SK-N-SH (cell line): ENCODE measurements around the gene PRC1. TPM values are rescaled to one million over a fixed set of nuclear protein-coding genes. Genes with fewer than 3 reads are reported as not detected.

Experiments
- CTCF ChIA-PET: fragments of 300-600, 350-600 bp; formaldehyde crosslinking; extraction: SDS; loops from one replicate; lab custom pipeline; 2021; lab: Yijun Ruan, JAX
- POLR2A ChIA-PET: fragments of 350-600 bp; sonication (Branson Sonifier 250); formaldehyde crosslinking; extraction: SDS; loops from one replicate; lab custom pipeline; 2020; ENCODE audit warnings: antibody characterized with exemption, inconsistent platforms; lab: Yijun Ruan, JAX
- DNase-seq: peaks from one replicate; pipeline ENCODE4 v3.0.0; 2012
- H2AFZ ChIP-seq: fragments of 200-600 bp; sonication (generic); 2 replicates; pipeline ENCODE4 v1.8.1; 2016; ENCODE audit warnings: antibody characterized with exemption, mild to moderate bottlenecking, low read depth
- H3F3A ChIP-seq: fragments of 200-600 bp; sonication (generic); replicated peaks from 2 replicates; pipeline ENCODE3; 2016; ENCODE audit warnings: antibody characterized with exemption, mild to moderate bottlenecking; ENCODE audit not compliant: insufficient read depth
- H3K27ac ChIP-seq, 2 experiments: fragments of 200-500 bp in 1 of 2; fragments of 200-600 bp in 1 of 2; sonication (Bioruptor generic) in 1 of 2; sonication (generic), shearing (Covaris generic) in 1 of 2; 2 replicates each; pipeline versions ENCODE4 v1.5.1 to v1.6.1; 2014 to 2016; ENCODE audit warnings: low read depth in 2 of 2, inconsistent platforms in 1 of 2, low read length in 1 of 2, mild to moderate bottlenecking in 1 of 2, mixed read lengths in 1 of 2
- H3K27me3 ChIP-seq: fragments of 200-600 bp; sonication (generic), shearing (Covaris generic); 2 replicates; pipeline ENCODE4 v1.6.1; 2016; ENCODE audit warnings: mixed run types; ENCODE audit not compliant: insufficient read depth
- H3K36me3 ChIP-seq, 2 experiments: fragments of 200-500 bp in 1 of 2; fragments of 200-600 bp in 1 of 2; sonication (Bioruptor generic) in 1 of 2; sonication (generic) in 1 of 2; replicated peaks in 1 of 2; 2 replicates each; pipeline versions ENCODE3 to v1.5.1; 2014 to 2016; ENCODE audit warnings: low read length in 1 of 2, mild to moderate bottlenecking in 1 of 2; ENCODE audit not compliant: insufficient read depth in 2 of 2, control insufficient read depth in 1 of 2
- H3K4me1 ChIP-seq, 2 experiments: fragments of 200-500 bp in 1 of 2; fragments of 200-600 bp in 1 of 2; sonication (Bioruptor generic) in 1 of 2; sonication (generic), shearing (Covaris generic) in 1 of 2; 2 replicates each; pipeline versions ENCODE4 v1.5.1 to v1.6.1; 2014 to 2016; ENCODE audit warnings: low read depth in 1 of 2, low read length in 1 of 2, mixed run types in 1 of 2; ENCODE audit not compliant: insufficient read depth in 2 of 2, control insufficient read depth in 1 of 2
- H3K4me2 ChIP-seq: fragments of 200-600 bp; sonication (generic), shearing (Covaris generic); 2 replicates; pipeline ENCODE4 v1.6.1; 2017; ENCODE audit warnings: mixed run types
- H3K4me3 ChIP-seq, 2 experiments: fragments of 200-500 bp in 1 of 2; fragments of 200-600 bp in 1 of 2; sonication (Bioruptor generic) in 1 of 2; sonication (generic), shearing (Covaris generic) in 1 of 2; 2 replicates each; pipeline versions ENCODE4 v1.5.1 to v1.8.1; 2014 to 2016; ENCODE audit warnings: low read depth in 2 of 2, inconsistent platforms in 1 of 2, low read length in 1 of 2, mild to moderate bottlenecking in 1 of 2, mixed read lengths in 1 of 2, moderate library complexity in 1 of 2
- H3K79me2 ChIP-seq: fragments of 200-600 bp; sonication (generic); 2 replicates; pipeline ENCODE4 v1.8.1; 2017; ENCODE audit warnings: mild to moderate bottlenecking; ENCODE audit not compliant: insufficient read depth
- H3K9ac ChIP-seq: fragments of 200-600 bp; sonication (generic); 2 replicates; pipeline ENCODE4 v1.6.1; 2017; ENCODE audit warnings: mixed run types
- H3K9me2 ChIP-seq: fragments of 200-600 bp; sonication (generic); 2 replicates; pipeline ENCODE4 v1.6.1; 2017; ENCODE audit warnings: mixed run types
- H3K9me3 ChIP-seq: fragments of 200-600 bp; sonication (generic); 2 replicates; pipeline ENCODE4 v1.6.1; 2017; ENCODE audit warnings: mixed run types, mild to moderate bottlenecking, moderate library complexity
- H4K20me1 ChIP-seq: fragments of 200-600 bp; sonication (generic); 2 replicates; pipeline ENCODE4 v1.6.1; 2017; ENCODE audit warnings: mild to moderate bottlenecking, mixed run types; ENCODE audit not compliant: insufficient read depth
- CHD2 ChIP-seq: fragments of 150-350 bp; IDR thresholded peaks from 2 replicates; pipeline ENCODE4 v1.6.1; 2018; ENCODE audit warnings: low read length; ENCODE audit not compliant: partially characterized antibody
- EZH2phosphoT487 ChIP-seq: fragments of 200-600 bp; sonication (generic); IDR thresholded peaks from 2 replicates; pipeline ENCODE4 v1.6.1; 2017; ENCODE audit warnings: low read depth, mixed run types, mild to moderate bottlenecking, antibody characterized with exemption, moderate library complexity, borderline replicate concordance
- GATA2 ChIP-seq: sonication (generic); formaldehyde crosslinking; IDR thresholded peaks from 2 replicates; pipeline ENCODE4 v1.5.0; 2020; ENCODE audit warnings: mild to moderate bottlenecking, missing genetic modification reagents
- JUND ChIP-seq: IDR thresholded peaks from 2 replicates; pipeline ENCODE4 v1.4.0; 2012
- MEF2A ChIP-seq: IDR thresholded peaks from 2 replicates; pipeline ENCODE4 v1.4.0; 2012; ENCODE audit warnings: low read depth, borderline replicate concordance
- MXI1 ChIP-seq: IDR thresholded peaks from 2 replicates; pipeline ENCODE4 v1.6.1; 2012; ENCODE audit warnings: mild to moderate bottlenecking, low read depth, low read length, improper control_type of control experiment
- NRF1 ChIP-seq: IDR thresholded peaks from 2 replicates; pipeline ENCODE4 v1.6.1; 2012; ENCODE audit warnings: low read depth, mild to moderate bottlenecking, low read length
- POLR2AphosphoS5 ChIP-seq: IDR thresholded peaks from 2 replicates; pipeline ENCODE4 v1.6.1; 2012; ENCODE audit warnings: low read depth, low read length
- RFX5 ChIP-seq: IDR thresholded peaks from 2 replicates; pipeline ENCODE4 v1.6.1; 2012; ENCODE audit warnings: mild to moderate bottlenecking, improper control_type of control experiment, low read length
- RXRA ChIP-seq: IDR thresholded peaks from 2 replicates; pipeline ENCODE4 v1.4.0; 2012; ENCODE audit warnings: low read depth, mild to moderate bottlenecking, borderline replicate concordance
- SIN3A ChIP-seq: IDR thresholded peaks from 2 replicates; pipeline ENCODE4 v1.6.1; 2012; ENCODE audit warnings: low read depth, mild to moderate bottlenecking, low read length, moderate library complexity, borderline replicate concordance
- SMC3 ChIP-seq: IDR thresholded peaks from 2 replicates; pipeline ENCODE4 v1.6.1; 2012; ENCODE audit warnings: low read depth, low read length, improper control_type of control experiment
- TAF1 ChIP-seq: IDR thresholded peaks from 2 replicates; pipeline ENCODE4 v1.6.1; 2012; ENCODE audit warnings: low read depth, mild to moderate bottlenecking, low read length, moderate library complexity, borderline replicate concordance
- TEAD4 ChIP-seq: IDR thresholded peaks from 2 replicates; pipeline ENCODE4 v1.4.0; 2012; ENCODE audit warnings: mild to moderate bottlenecking, borderline replicate concordance; ENCODE audit not compliant: insufficient read depth
- YY1 ChIP-seq: IDR thresholded peaks from 2 replicates; pipeline ENCODE4 v1.4.0; 2012; ENCODE audit warnings: low read depth, mild to moderate bottlenecking
- WGBS: methylation state at CpG from one replicate; pipeline ENCODE4 v1.1.6; 2017; ENCODE audit warnings: low lambda C conversion rate; 5-methylcytosine and 5-hydroxymethylcytosine counted together
- polyA plus RNA-seq, 3 experiments: library from polyadenylated mRNA; depleted of rRNA; stranded (reverse); fragments of >200 nt; gene quantifications; 2 replicates each; pipeline ENCODE4 v1.2.3, GENCODE V29; 2012
- TF ChIP-seq, protein P1 (sequence below): IDR thresholded peaks from 2 replicates; pipeline ENCODE4; 2012
- TF ChIP-seq, protein P2 (sequence below): fragments of 150-350 bp; IDR thresholded peaks from 2 replicates; pipeline ENCODE4 v1.6.1; 2017; ENCODE audit warnings: antibody characterized with exemption, low read length, low read depth, borderline replicate concordance
- TF ChIP-seq, protein P3 (sequence below): IDR thresholded peaks from 2 replicates; pipeline ENCODE4 v1.4.0; 2012; ENCODE audit warnings: low read depth, borderline replicate concordance
- TF ChIP-seq, protein P4 (sequence below): fragments of 200-600 bp; sonication (generic); IDR thresholded peaks from 2 replicates; pipeline ENCODE4 v1.6.1; 2017; ENCODE audit warnings: antibody characterized with exemption, mild to moderate bottlenecking, moderate library complexity

The PRC1 gene
- polyA plus RNA-seq, 1 of the 3 experiments (the other 2 are of a cell fraction) = 125 TPM

DNA sequence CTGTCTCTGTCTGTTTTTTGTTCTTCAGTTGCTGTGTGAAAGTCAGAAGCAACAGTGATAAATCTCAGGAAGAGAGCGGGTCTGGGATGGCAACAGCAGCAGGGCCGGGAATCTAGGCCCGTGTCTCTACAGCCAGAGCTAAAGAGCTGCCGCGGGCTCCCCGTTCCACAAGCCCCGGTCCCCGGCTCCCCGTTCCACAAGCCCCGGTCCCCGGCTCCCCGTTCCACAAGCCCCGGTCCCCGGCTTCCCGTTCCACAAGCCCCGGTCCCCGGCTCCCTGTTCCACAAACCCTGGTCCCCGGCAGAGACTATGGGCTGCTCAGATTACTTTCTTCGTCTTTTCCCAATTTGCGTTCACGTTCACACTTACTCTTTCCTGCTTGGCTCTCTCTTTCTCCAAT is 20.1 kb downstream of the PRC1 start:
- Histone ChIP-seq H3K9ac (no peak overlapping the region), H3K27me3 (no peaks in the 10 kb centered on the region), H3F3A (no peaks in the 10 kb centered on the region), H3K4me3 (no peak overlapping the region), H3K27ac (no peak overlapping the region), H3K9me2 (no peaks in the 10 kb centered on the region), H3K9me3 (no peaks in the 10 kb centered on the region), H2AFZ (no peak overlapping the region), H4K20me1 (no peaks in the 10 kb centered on the region), H3K36me3 (peaks cover 33 to 43% of the 10 kb centered on the region in 2 experiments), H3K4me2 (no peak overlapping the region), H3K4me1 (no peaks in the 10 kb centered on the region), H3K79me2 (peaks cover 7% of the 10 kb centered on the region)
- TF ChIP-seq, protein P1, sequence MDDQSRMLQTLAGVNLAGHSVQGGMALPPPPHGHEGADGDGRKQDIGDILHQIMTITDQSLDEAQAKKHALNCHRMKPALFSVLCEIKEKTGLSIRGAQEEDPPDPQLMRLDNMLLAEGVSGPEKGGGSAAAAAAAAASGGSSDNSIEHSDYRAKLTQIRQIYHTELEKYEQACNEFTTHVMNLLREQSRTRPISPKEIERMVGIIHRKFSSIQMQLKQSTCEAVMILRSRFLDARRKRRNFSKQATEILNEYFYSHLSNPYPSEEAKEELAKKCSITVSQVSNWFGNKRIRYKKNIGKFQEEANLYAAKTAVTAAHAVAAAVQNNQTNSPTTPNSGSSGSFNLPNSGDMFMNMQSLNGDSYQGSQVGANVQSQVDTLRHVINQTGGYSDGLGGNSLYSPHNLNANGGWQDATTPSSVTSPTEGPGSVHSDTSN = no peak
- TF ChIP-seq, protein P2, sequence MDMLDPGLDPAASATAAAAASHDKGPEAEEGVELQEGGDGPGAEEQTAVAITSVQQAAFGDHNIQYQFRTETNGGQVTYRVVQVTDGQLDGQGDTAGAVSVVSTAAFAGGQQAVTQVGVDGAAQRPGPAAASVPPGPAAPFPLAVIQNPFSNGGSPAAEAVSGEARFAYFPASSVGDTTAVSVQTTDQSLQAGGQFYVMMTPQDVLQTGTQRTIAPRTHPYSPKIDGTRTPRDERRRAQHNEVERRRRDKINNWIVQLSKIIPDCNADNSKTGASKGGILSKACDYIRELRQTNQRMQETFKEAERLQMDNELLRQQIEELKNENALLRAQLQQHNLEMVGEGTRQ = no peak
- TF ChIP-seq TEAD4 (no peak), GATA2 (no peak), MEF2A (no peak), MXI1 (no peak), SMC3 (no peak), TAF1 (no peak), RFX5 (no peak), JUND (no peak), EZH2phosphoT487 (no peak), NRF1 (no peak), SIN3A (no peak), RXRA (no peak), YY1 (no peak), CHD2 (no peak), POLR2AphosphoS5 (no peak)
- TF ChIP-seq, protein P3, sequence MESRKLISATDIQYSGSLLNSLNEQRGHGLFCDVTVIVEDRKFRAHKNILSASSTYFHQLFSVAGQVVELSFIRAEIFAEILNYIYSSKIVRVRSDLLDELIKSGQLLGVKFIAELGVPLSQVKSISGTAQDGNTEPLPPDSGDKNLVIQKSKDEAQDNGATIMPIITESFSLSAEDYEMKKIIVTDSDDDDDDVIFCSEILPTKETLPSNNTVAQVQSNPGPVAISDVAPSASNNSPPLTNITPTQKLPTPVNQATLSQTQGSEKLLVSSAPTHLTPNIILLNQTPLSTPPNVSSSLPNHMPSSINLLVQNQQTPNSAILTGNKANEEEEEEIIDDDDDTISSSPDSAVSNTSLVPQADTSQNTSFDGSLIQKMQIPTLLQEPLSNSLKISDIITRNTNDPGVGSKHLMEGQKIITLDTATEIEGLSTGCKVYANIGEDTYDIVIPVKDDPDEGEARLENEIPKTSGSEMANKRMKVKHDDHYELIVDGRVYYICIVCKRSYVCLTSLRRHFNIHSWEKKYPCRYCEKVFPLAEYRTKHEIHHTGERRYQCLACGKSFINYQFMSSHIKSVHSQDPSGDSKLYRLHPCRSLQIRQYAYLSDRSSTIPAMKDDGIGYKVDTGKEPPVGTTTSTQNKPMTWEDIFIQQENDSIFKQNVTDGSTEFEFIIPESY = no peak
- TF ChIP-seq, protein P4, sequence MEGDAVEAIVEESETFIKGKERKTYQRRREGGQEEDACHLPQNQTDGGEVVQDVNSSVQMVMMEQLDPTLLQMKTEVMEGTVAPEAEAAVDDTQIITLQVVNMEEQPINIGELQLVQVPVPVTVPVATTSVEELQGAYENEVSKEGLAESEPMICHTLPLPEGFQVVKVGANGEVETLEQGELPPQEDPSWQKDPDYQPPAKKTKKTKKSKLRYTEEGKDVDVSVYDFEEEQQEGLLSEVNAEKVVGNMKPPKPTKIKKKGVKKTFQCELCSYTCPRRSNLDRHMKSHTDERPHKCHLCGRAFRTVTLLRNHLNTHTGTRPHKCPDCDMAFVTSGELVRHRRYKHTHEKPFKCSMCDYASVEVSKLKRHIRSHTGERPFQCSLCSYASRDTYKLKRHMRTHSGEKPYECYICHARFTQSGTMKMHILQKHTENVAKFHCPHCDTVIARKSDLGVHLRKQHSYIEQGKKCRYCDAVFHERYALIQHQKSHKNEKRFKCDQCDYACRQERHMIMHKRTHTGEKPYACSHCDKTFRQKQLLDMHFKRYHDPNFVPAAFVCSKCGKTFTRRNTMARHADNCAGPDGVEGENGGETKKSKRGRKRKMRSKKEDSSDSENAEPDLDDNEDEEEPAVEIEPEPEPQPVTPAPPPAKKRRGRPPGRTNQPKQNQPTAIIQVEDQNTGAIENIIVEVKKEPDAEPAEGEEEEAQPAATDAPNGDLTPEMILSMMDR = no peak
- no peak for DNase-seq
- POLR2A ChIA-PET = no interaction called here
- 94% methylated on average over 21 of the region's 21 CpGs for WGBS
- CTCF ChIA-PET = interaction anchor here (10.6 kb wide), 1 partner anchor 18 kb away, joined by 74 read pairs; the partner anchor contains the start of gene RCCD1
